BLaER1 (cell line): ENCODE results near the gene GYS1.

Source experiments
- H3K27ac ChIP-seq: shearing (Covaris generic); formaldehyde crosslinking; 2 replicates; pipeline ENCODE4 v1.8.1; 2022
- H3K27me3 ChIP-seq: shearing (Covaris generic); formaldehyde crosslinking; 2 replicates; pipeline ENCODE4 v1.8.1; 2022
- H3K36me3 ChIP-seq: shearing (Covaris generic); formaldehyde crosslinking; 2 replicates; pipeline ENCODE4 v1.8.1; 2022
- H3K4me1 ChIP-seq: shearing (Covaris generic); formaldehyde crosslinking; 2 replicates; pipeline ENCODE4 v1.8.1; 2022
- H3K4me2 ChIP-seq: shearing (Covaris generic); formaldehyde crosslinking; 2 replicates; pipeline ENCODE4 v1.8.1; 2022
- H3K4me3 ChIP-seq: shearing (Covaris generic); formaldehyde crosslinking; 2 replicates; pipeline ENCODE4 v1.8.1; 2022
- H3K9ac ChIP-seq: shearing (Covaris generic); formaldehyde crosslinking; 2 replicates; pipeline ENCODE4 v1.8.1; 2022
- H3K9me3 ChIP-seq: shearing (Covaris generic); formaldehyde crosslinking; 2 replicates; pipeline ENCODE4 v1.8.1; 2022
- H4K20me1 ChIP-seq: shearing (Covaris generic); formaldehyde crosslinking; 2 replicates; pipeline ENCODE4 v1.8.1; 2022
- Cebpa-rat ChIP-seq: shearing (Covaris generic); IDR thresholded peaks from 2 replicates; pipeline ENCODE4 v1.8.1; 2022

GYS1 gene

DNA sequence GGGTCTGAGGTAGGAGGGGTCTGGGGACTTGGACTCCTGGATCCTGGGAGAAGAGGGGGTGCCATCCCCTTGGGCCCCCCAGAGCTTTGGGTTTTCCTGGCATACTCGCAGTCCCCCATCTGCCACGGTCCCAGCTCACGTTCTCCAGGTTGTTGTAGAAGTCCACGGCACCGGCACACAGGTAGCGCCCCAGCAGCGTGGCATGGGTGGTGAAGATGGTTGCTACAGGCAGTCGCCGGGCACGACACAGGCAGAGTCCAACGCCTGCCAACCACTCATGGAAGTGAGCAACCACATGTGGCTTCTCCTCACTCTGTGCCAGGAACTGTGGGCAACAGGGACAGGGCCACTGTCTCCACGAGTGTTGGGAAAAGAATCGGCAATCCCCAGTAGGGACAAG lies 7.4 kb downstream of the GYS1 start:
- H3K4me3 ChIP-seq: no peak overlapping the region
- no peaks in the 10 kb centered on the region for H4K20me1 ChIP-seq
- H3K36me3 ChIP-seq: peaks cover 88% of the 10 kb centered on the region
- no peak for TF ChIP-seq Cebpa-rat
- no peak overlapping the region for H3K27ac ChIP-seq
- H3K4me2 ChIP-seq: no peak overlapping the region
- no peaks in the 10 kb centered on the region for H3K9me3 ChIP-seq
- peaks cover 30% of the 10 kb centered on the region for H3K4me1 ChIP-seq
- H3K9ac ChIP-seq: no peak overlapping the region
- no peaks in the 10 kb centered on the region for H3K27me3 ChIP-seq

DNA sequence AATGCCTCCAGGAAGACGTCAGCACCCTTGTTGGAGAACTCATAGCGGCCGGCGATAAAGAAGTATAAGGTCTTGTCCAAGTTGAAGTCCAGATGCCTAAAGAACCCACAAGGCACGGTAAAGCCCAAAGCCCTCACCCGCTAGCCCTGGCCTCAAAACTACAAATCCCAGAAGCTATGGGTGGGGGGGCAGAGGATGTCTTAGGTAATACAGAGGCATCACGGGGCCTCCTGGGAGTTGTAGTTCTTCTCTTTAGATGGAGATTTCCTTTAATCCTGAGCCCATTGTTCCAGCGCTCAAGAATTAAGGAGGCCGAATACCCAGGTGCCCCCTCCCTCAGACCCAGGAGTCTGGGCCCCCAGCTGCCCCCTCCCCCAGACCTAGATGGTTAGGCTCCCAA lies 10.8 kb downstream of the GYS1 start:
- H3K36me3 ChIP-seq: peaks cover 85% of the 10 kb centered on the region
- no peak for TF ChIP-seq Cebpa-rat
- peaks cover 36% of the 10 kb centered on the region for H3K4me1 ChIP-seq
- H3K4me2 ChIP-seq: no peak overlapping the region
- no peak overlapping the region for H3K27ac ChIP-seq
- H3K9ac ChIP-seq: no peak overlapping the region
- no peaks in the 10 kb centered on the region for H3K9me3 ChIP-seq
- H4K20me1 ChIP-seq: no peaks in the 10 kb centered on the region
- H3K4me3 ChIP-seq: no peak overlapping the region
- H3K27me3 ChIP-seq: no peaks in the 10 kb centered on the region

- Histone ChIP-seq H3K4me2 (peak overlapping the region; percentile 37; the same call in 1 of the 2 replicates), H3K27me3 (no peaks in the 10 kb centered on the region), H3K9ac (no peak overlapping the region), H3K4me1 (peaks cover 54% of the 10 kb centered on the region), H3K9me3 (no peaks in the 10 kb centered on the region), H4K20me1 (no peaks in the 10 kb centered on the region), H3K36me3 (peaks cover 76% of the 10 kb centered on the region), H3K27ac (0 out of 2 replicates have a peak overlapping the region, but pooled peaks have one; percentile 18), H3K4me3 (no peak overlapping the region)
- no peak for TF ChIP-seq Cebpa-rat
Measured at GRCh38 chr19:48977061-48977460, 16.0 kb downstream of the GYS1 start.

DNA sequence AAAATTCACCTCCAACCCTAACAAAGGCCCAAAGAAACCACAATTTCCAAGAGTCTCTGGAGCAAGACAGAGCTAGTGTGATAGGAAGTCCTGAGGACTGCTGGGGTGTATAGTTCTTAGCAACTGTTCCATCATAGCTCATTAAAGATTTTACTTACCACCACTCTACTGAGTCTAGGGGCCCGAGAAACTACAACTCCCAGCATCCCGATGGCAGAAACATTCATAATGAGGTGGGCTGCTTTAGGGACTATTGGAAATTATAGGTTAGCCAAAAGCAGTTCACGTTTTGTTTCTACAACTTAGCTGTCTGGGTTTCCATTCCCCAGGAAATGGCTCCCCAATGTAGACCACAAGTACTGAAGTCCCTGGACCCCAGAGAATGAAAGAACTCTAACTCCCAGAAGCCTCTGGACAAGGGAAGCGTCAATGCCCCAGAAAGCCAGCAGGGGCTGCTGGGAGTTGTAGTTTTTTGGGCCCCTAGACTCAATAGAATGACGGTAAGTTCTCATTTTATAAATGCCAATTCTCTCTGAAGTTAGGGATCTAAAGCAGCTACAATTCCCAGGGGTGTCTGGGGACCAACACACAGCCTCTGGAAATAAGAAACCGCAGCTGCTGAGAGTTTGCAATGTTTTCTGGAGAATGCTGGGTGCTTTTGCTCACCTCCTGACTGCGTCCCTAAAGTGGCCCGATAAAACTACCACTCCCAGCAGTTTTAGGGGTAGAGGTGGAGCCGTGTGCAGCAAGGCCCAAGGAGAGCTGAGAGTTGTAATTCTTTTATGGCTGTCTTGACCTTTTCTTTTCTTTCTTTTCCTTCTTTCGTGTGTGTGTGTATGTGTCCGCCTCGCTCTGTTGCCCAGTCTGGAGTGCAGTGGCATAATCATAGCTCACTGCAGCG lies 16.9 kb downstream of the GYS1 start:
- Histone ChIP-seq H4K20me1 (no peaks in the 10 kb centered on the region), H3K27ac (0 out of 2 replicates have a peak overlapping the region, but pooled peaks have one; percentile 18), H3K36me3 (peaks cover 74% of the 10 kb centered on the region), H3K27me3 (no peaks in the 10 kb centered on the region), H3K4me2 (peak overlapping the region; percentile 37), H3K9me3 (no peaks in the 10 kb centered on the region), H3K4me3 (no peak overlapping the region), H3K4me1 (peaks cover 54% of the 10 kb centered on the region), H3K9ac (no peak overlapping the region)
- TF ChIP-seq Cebpa-rat: no peak

DNA sequence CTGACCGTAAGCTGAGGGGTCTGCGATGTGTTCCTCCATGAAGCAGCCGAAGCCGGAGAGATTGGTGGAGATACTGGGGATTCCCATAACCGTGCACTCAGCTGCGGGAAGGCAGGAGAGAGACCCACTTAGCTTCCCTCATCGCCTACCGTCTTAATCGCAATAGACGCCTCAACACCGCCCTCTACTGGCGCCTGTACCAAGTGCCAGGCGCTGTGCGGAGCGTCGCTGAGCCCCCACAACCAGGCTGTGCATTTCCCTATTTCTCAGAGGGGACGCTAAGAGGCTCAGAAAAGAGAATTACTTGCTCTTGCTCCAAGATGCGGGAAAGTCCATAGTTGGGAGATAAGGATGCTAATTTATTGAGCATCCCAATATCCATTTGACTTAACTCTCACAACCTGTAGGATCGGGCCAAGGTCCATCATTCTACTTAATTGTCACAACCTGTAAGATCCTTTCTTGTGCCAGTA lies 22.1 kb downstream of the GYS1 start:
- H3K4me1 ChIP-seq: peaks cover 48% of the 10 kb centered on the region
- no peaks in the 10 kb centered on the region for H3K27me3 ChIP-seq
- peak overlapping the region; percentile 49 for H3K4me2 ChIP-seq
- no peak overlapping the region for H3K27ac ChIP-seq
- peaks cover 87% of the 10 kb centered on the region for H3K36me3 ChIP-seq
- no peak for TF ChIP-seq Cebpa-rat
- no peaks in the 10 kb centered on the region for H3K9me3 ChIP-seq
- no peak overlapping the region for H3K4me3 ChIP-seq
- H4K20me1 ChIP-seq: peaks cover 26% of the 10 kb centered on the region
- H3K9ac ChIP-seq: no peak overlapping the region

DNA sequence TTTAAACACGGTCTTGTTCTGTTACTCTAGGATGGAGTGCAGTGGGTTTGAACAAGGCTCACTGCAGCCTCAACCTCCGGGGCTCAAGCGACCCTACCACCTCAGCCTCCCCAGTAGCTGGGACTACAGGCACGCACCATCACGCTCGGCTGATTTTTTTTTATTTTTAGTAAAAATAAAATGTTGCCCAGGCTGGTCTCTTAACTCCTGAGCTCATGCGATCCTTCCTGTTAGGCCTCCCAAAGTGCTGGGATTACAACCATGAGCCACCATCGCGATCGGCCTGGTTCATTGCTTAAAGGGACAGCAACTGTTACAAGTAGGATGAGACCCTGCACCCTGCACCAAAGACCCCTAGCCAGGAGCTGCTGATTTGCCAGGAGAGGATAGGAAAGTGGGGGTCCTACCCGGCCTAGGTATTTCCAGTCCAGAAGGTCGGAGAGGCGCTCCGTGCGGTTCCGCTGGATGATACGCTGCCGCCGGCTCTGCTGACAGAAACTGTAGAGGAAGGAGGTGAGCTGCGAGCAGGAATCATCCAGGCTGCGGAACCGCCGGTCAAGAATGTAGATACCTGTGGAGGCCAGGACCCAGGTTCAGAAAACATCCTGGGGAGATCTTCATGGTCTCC lies 22.9 kb downstream of the GYS1 start:
- Histone ChIP-seq H4K20me1 (peaks cover 34% of the 10 kb centered on the region), H3K36me3 (peaks cover 86% of the 10 kb centered on the region), H3K4me3 (no peak overlapping the region), H3K27me3 (no peaks in the 10 kb centered on the region), H3K9me3 (no peaks in the 10 kb centered on the region), H3K4me2 (peak overlapping the region; percentile 49), H3K27ac (no peak overlapping the region), H3K4me1 (peaks cover 44% of the 10 kb centered on the region), H3K9ac (no peak overlapping the region)
- no peak for TF ChIP-seq Cebpa-rat

DNA sequence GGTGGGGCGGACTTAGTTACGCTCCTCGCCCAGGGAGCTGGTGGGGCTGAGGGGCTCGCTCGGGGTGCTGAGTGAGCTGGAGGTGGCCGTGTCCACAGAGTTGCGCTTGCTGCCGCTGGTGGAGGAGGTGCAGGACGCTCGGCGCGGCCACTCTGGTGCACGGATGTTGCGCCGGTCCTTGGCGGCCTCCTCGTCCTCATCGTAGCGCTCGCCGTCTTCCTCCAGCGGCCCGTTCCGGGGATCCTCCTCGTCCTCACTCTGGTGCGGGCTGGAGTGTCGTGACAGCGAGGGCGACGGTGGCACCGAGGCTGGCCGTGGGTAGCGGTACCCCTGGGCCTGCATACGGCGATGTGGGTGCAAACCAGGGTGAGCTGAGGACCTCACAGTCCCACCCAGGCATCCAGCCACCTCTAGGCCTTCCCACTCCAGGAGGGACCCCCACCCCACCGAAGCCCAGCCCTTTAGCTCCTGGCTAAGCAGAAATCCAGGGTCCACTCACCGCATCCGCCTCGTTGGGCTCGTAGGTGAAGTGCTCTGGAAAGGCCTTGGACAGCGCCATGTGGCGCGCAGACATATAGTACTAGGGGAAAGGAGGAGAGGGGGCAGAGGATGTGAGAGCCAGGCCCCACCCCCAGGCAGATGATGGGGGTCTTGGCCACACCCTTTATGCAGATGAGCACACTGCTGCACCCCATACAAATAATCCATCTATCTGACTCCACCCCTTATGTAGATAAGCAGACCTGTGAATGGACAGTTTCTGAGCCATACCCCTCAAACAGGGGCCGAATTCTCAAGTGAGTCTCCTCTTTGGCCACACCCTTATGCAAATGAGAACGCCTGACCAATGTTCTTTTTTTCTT lies 23.6 kb downstream of the GYS1 start:
- H3K4me2 ChIP-seq: peak overlapping the region; percentile 49
- H3K4me3 ChIP-seq: no peak overlapping the region
- no peak overlapping the region for H3K9ac ChIP-seq
- no peak for TF ChIP-seq Cebpa-rat
- no peak overlapping the region for H3K27ac ChIP-seq
- H3K36me3 ChIP-seq: peaks cover 78% of the 10 kb centered on the region
- H3K27me3 ChIP-seq: no peaks in the 10 kb centered on the region
- no peaks in the 10 kb centered on the region for H3K9me3 ChIP-seq
- peaks cover 34% of the 10 kb centered on the region for H4K20me1 ChIP-seq
- peaks cover 47% of the 10 kb centered on the region for H3K4me1 ChIP-seq

- Histone ChIP-seq H3K4me2 (no peak overlapping the region), H4K20me1 (peaks cover 34% of the 10 kb centered on the region), H3K9ac (peak overlapping the region; percentile 43; the same call in 1 of the 2 replicates), H3K36me3 (peaks cover 71% of the 10 kb centered on the region), H3K4me3 (no peak overlapping the region), H3K27ac (no peak overlapping the region; the same call in 1 of the 2 replicates), H3K9me3 (no peaks in the 10 kb centered on the region), H3K27me3 (no peaks in the 10 kb centered on the region), H3K4me1 (peaks cover 54% of the 10 kb centered on the region)
- TF ChIP-seq Cebpa-rat: no peak
Measured at GRCh38 chr19:48968813-48969218, 24.3 kb downstream of the GYS1 start.

- H3K4me1 ChIP-seq: peaks cover 60% of the 10 kb centered on the region
- no peak for TF ChIP-seq Cebpa-rat
- H3K9me3 ChIP-seq: no peaks in the 10 kb centered on the region
- H3K27me3 ChIP-seq: no peaks in the 10 kb centered on the region
- peak overlapping the region; percentile 23 for H3K27ac ChIP-seq
- H3K4me3 ChIP-seq: no peak overlapping the region
- peaks cover 34% of the 10 kb centered on the region for H4K20me1 ChIP-seq
- peak overlapping the region; percentile 99; the same call in 1 of the 2 replicates for H3K4me2 ChIP-seq
- H3K36me3 ChIP-seq: peaks cover 65% of the 10 kb centered on the region
- H3K9ac ChIP-seq: peak overlapping the region; percentile 43
Measured at GRCh38 chr19:48968179-48968661, 24.9 kb downstream of the GYS1 start.
